AG10803 (cell line): ENCODE measurements around the gene PTBP3.
A peak's percentile ranks its signal among the peaks of the same experiment; 100 is the strongest.

Source experiments
- DNase-seq: peaks from one replicate; pipeline ENCODE4 v3.0.0; 2010; ENCODE audit warnings: low read depth
- H3K4me3 ChIP-seq: 2 replicates; pipeline ENCODE4 v1.5.1; 2011; ENCODE audit warnings: mild to moderate bottlenecking, low read length, control low read depth
- CTCF ChIP-seq: conservative IDR thresholded peaks from 2 replicates; pipeline ENCODE4 v1.5.1; 2011; ENCODE audit warnings: mild to moderate bottlenecking, low read length, control low read depth, inconsistent platforms

The PTBP3 gene, protein sequence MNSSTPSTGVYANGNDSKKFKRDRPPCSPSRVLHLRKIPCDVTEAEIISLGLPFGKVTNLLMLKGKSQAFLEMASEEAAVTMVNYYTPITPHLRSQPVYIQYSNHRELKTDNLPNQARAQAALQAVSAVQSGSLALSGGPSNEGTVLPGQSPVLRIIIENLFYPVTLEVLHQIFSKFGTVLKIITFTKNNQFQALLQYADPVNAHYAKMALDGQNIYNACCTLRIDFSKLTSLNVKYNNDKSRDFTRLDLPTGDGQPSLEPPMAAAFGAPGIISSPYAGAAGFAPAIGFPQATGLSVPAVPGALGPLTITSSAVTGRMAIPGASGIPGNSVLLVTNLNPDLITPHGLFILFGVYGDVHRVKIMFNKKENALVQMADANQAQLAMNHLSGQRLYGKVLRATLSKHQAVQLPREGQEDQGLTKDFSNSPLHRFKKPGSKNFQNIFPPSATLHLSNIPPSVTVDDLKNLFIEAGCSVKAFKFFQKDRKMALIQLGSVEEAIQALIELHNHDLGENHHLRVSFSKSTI

GRCh38 chr9:112332977-112333638 is at the start of gene PTBP3:
Gene PTBP3, minus strand, starts transcription at chr9:112333619. Its CDS starts 35,754 bp downstream, at chr9:112297865.
- DNase-seq: peak; percentile 65
- no peak for TF ChIP-seq CTCF
- peak within 1 kb of the TSS; percentile 74 for H3K4me3 ChIP-seq

DNA sequence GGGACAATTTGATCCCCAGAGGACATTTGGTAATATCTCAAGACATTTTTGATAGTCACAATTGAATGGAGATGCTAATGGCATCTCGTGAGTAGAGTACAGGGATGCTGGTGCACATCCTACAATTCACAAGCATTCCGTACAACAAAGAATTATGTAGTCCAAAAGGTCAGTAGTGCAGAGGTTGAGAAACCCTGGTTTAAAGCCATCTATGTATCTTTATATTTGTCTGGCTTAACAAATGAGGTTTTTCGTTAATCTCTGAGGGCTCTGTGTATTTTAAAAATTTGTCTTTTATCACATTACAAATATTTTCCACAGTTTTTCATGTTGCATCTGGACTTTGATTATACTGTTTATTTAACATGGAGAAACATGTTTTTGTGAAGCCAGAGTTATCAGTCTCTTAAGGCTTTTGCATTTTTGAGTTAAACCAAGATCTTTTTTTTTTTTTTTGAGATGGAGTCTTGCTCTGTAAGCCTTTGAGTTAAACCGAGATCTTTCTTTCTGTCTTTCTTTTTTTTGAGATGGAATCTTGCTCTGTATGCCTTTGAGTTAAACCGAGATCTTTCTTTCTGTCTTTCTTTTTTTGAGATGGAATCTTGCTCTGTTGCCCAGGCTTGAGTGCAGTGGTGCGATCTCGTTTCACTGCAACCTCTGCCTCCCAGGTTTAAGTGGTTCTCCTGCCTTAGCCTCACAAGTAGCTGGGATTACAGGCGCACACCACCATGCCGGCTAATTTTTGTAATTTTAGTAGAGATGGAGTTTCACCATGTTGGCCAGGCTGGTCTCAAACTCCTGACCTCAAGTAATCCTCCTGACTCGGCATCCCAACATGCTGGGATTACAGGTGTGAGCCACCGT is 49.3 kb upstream of the PTBP3 start:
- TF ChIP-seq CTCF: no peak
- no peak for DNase-seq
- H3K4me3 ChIP-seq: no peak overlapping the region

- TF ChIP-seq CTCF: no peak
- no peak for DNase-seq
- no peak overlapping the region for H3K4me3 ChIP-seq
These were observed 48.6 kb upstream of the PTBP3 start for GRCh38 chr9:112382066-112382465.

GRCh38 chr9:112380825-112381221 is 47.4 kb upstream of the PTBP3 start:
- peak; percentile 29 for DNase-seq
- H3K4me3 ChIP-seq: peak overlapping the region; percentile 93
- TF ChIP-seq CTCF: no peak

DNA sequence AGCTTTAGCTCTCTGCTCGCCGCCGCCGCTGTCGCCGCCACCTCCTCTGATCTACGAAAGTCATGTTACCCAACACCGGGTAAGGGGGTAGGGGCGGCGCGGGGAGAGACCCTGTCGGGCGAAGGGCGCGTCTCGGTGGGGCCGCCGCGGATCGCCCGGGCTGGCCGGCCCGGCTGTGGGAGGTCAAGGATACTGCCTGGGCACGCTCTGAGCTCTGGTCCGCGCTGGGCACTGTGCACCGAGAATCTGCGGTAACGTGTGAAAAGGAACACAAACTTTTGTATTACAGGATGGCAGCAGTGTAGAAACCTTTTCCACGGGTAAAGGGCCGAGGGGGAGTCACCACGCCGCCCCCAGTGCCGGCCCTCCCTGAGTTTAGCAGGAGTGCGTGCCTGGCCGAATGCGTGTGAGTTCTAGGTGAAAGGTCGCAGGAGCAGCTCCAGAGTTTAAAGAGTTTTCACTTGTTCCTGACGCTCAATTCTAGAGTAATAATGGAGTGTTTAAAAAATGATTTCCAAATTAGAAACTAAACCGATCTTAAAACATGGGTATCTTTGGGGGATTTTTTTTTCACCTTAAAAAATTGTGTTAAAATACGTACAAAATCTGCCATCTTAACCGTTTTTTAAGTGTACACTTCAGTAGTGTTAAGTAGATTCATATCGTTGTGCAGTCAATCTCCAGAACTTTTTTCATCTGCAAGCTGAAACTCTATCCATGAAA is 46.8 kb upstream of the PTBP3 start, which contains the start of gene HSDL2:
TSS of gene HSDL2 (plus strand) at position 7 of the 723 bp plus-strand sequence. CDS start at position 63, 56 bp downstream.
- no peak for TF ChIP-seq CTCF
- H3K4me3 ChIP-seq: peak within 1 kb of the TSS; percentile 93
- peak; percentile 35 for DNase-seq

GRCh38 chr9:112379177-112380101 is 46.0 kb upstream of the PTBP3 start:
- no peak for TF ChIP-seq CTCF
- H3K4me3 ChIP-seq: peak overlapping the region; percentile 93
- DNase-seq: peak; percentile 97
